Measurements from ENCODE around the gene PARD6G. TPM values are rescaled to one million over a fixed set of nuclear protein-coding genes. Genes with fewer than 3 reads are reported as not detected.
"Not testable (repeated sequence)": the region's sequence is repeated elsewhere in the genome, so short reads cannot be mapped to it uniquely, and the experiment has no call there.

The PARD6G gene
- total RNA-seq, 8 experiments from 2014 or later, result 2.3 to 13.7 (median 7.2) TPM

DNA sequence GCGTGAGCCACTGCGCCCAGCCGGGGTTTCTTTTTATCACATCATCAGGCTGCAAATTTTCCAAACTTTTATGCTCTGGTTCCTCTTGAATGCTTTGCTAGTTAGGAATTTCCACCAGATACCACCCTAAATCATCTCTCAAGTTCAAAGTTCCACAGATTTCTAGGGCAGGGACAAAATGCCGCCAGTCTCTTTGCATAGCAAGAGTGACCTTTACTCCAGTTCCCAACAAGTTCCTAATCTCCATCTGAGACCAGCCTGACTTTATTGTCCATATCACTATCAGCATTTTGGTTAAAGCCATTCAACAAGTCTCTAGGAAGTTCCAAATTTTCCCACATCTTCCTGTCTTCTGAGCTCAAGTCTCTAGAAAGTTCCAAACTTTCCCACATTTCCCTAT lies 27.8 kb downstream of the PARD6G start:
- H3K27ac ChIP-seq; H3K4me1 ChIP-seq (replicated peaks in 1 of 2); H3K4me3 ChIP-seq; ATAC-seq (replicated peaks in 6 of 8); in situ Hi-C loops (cut with MboI; ENCODE audit: low pct_unique_long_range_greater_than_20kb in 2 of 9, low sequenced_read_pairs in 9 of 9, unreplicated experiment in 9 of 9): not testable (repeated sequence)
- WGBS, 10 experiments, result 70 to 100% (median 100%) methylated on average over 1 to 3 of the region's 4 CpGs; no CpG with 5 or more reads in 2 of the 10 experiments

DNA sequence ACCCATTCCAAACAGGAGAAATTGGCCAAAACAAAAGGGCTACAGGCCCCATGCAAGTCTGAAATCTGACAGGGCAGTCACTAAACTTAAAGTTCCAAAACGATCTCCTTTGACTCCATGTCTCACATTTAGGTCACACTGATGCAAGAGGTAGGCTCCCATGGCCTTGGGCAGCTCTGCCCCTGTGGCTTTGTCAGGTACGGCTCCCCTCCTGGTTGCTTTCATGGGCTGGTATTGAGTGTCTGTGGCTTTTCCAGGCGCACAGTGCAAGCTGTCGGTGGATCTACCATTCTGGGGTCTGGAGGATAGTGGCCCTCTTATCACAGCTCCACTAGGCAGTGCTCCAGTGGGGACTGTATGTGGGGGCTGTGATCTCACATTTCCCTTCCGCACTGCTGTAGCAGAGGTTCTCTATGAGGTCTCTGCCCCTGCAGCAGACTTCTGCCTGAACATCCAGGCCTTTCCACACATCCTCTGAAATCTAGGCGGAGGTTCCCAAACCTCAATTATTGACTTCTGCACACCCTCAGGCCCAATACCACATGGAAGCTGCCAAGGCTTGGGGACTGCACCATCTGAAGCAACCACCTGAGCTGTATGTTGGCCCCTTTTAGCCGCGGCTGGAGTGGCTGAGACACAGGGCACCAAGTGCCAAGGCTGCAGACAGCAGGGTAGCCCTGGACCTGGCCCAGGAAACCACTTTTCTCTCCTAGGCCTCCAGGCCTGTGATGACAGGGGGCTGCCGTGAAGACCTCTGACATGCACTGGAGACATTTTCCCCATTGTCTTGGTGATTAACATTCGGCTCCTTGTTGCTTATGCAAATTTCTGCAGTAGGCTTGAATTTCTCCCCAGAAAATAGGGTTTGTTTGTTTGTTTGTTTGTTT lies 28.7 kb downstream of the PARD6G start:
- Histone ChIP-seq H3K4me3 (no peak overlapping the region), H3K4me1 (replicated peaks in 1 of 2) (no peaks in the 10 kb centered on the region), H3K27ac (no peak overlapping the region)
- no peak for ATAC-seq (replicated peaks in 6 of 8)
- WGBS, 10 experiments, result 20 to 100% (median 94%) methylated on average over 1 to 6 of the region's 10 CpGs; no CpG with 5 or more reads in 3 of the 10 experiments
- in situ Hi-C loops (cut with MboI; ENCODE audit: low pct_unique_long_range_greater_than_20kb in 2 of 9, low sequenced_read_pairs in 9 of 9, unreplicated experiment in 9 of 9), result no loop called here

DNA sequence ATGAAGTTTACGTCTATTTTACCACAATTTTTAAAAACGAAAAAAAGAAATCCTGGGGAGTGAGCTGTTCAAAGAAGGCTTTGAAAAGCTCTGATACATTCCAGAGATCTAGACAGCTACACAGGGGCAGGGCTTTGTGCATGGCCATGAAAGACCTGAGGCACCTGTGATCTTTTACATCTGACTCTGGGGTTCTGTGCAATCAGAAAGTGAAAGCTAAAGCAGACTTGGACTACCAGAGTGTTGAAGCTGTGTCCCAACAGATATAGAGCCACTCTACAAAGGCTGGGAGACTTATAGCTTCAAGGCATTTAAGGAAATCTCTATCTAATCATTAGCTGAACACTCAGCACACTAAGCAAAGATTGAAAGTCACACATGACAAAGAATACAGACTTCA lies 34.1 kb downstream of the PARD6G start:
- in situ Hi-C loops (cut with MboI; ENCODE audit: low pct_unique_long_range_greater_than_20kb in 2 of 9, low sequenced_read_pairs in 9 of 9, unreplicated experiment in 9 of 9), result no loop called here
- 0 to 100% (median 75%) methylated on average over 1 to 2 of the region's 2 CpGs; no CpG with 5 or more reads in 1 of the 10 experiments for WGBS, 10 experiments
- H3K4me3 ChIP-seq, result no peak overlapping the region
- peaks cover 0 to 4% of the 10 kb centered on the region in 2 donors for H3K4me1 ChIP-seq (replicated peaks in 1 of 2)
- peak in 1 of 8 experiments; percentile 39 for ATAC-seq (replicated peaks in 6 of 8)
- H3K27ac ChIP-seq, result no peak overlapping the region

DNA sequence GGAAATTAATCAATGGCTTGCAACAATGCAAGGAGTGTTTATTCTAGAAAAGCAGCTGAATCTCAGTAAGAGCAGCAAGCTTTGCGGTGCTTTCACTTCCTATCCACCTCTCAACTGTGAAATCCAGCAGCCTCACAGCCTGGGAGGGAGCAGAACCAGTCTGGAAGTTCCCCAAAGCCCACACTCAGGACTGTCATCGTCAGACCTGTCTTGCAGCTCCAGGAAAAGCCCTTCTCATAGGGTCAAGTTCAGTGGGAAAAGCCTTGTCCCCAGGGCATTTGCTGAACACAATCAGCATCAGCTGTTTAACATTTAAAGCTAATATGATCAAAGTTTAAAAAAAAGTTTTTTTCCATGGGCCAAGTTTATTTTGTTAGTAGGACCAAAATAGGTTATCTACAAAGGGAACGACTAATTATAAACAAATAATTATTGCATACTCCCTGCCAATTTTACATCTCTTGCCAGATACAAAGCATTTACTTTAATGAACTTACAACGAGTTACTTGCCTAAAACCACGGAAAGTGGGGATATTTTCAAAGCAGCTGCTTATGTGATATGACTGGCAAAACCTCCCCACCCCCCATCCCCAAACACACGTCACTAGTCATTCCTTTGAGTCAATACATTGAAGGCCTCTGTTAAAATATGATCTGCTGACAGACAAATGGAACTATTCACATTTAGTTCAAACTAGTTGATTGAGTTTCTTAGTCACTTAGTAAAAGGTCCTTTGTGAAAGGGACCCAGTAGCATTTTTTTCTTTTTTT lies 36.8 kb downstream of the PARD6G start:
- ATAC-seq (replicated peaks in 6 of 8), result peak in 1 of 8 experiments; percentile 22
- peaks cover 0 to 4% of the 10 kb centered on the region in 2 donors for H3K4me1 ChIP-seq (replicated peaks in 1 of 2)
- 13 to 90% (median 64%) methylated on average over 2 to 6 of the region's 6 CpGs; no CpG with 5 or more reads in 1 of the 10 experiments for WGBS, 10 experiments
- in situ Hi-C loops (cut with MboI; ENCODE audit: low pct_unique_long_range_greater_than_20kb in 2 of 9, low sequenced_read_pairs in 9 of 9, unreplicated experiment in 9 of 9), result no loop called here
- H3K4me3 ChIP-seq, result no peak overlapping the region
- H3K27ac ChIP-seq, result no peak overlapping the region

GRCh38 chr18:80208620-80209019 lies 38.7 kb downstream of the PARD6G start:
- 30 to 96% (median 92%) methylated on average over 2 to 4 of the region's 4 CpGs; no CpG with 5 or more reads in 3 of the 10 experiments for WGBS, 10 experiments
- Histone ChIP-seq H3K27ac (no peak overlapping the region), H3K4me1 (replicated peaks in 1 of 2) (peaks cover 0 to 4% of the 10 kb centered on the region in 2 donors), H3K4me3 (no peak overlapping the region)
- in situ Hi-C loops (cut with MboI; ENCODE audit: low pct_unique_long_range_greater_than_20kb in 2 of 9, low sequenced_read_pairs in 9 of 9, unreplicated experiment in 9 of 9), result no loop called here
- ATAC-seq (replicated peaks in 6 of 8), result no peak

- WGBS, 10 experiments, result 0 to 100% (median 87%) methylated on average over 1 to 3 of the region's 4 CpGs; no CpG with 5 or more reads in 4 of the 10 experiments
- Histone ChIP-seq H3K4me3 (no peak overlapping the region), H3K4me1 (replicated peaks in 1 of 2) (peaks cover 0 to 2% of the 10 kb centered on the region in 2 donors), H3K27ac (no peak overlapping the region)
- ATAC-seq (replicated peaks in 6 of 8), result peak in 3 of 8 experiments; percentile 80 to 96 (median 84)
- in situ Hi-C loops (cut with MboI; ENCODE audit: low pct_unique_long_range_greater_than_20kb in 2 of 9, low sequenced_read_pairs in 9 of 9, unreplicated experiment in 9 of 9), result no loop called here
Measured at GRCh38 chr18:80205294-80205693, 42.0 kb downstream of the PARD6G start.

- 67 to 100% (median 97%) methylated on average over 1 to 2 of the region's 2 CpGs; no CpG with 5 or more reads in 6 of the 10 experiments for WGBS, 10 experiments
- no peaks in the 10 kb centered on the region for H3K4me1 ChIP-seq (replicated peaks in 1 of 2)
- no peak overlapping the region for H3K4me3 ChIP-seq
- in situ Hi-C loops (cut with MboI; ENCODE audit: low pct_unique_long_range_greater_than_20kb in 2 of 9, low sequenced_read_pairs in 9 of 9, unreplicated experiment in 9 of 9), result no loop called here
- no peak overlapping the region for H3K27ac ChIP-seq
- ATAC-seq (replicated peaks in 6 of 8), result no peak
Measured at GRCh38 chr18:80204142-80204541, 43.2 kb downstream of the PARD6G start.

- peak in 2 of 8 experiments; percentile 43 to 60 for ATAC-seq (replicated peaks in 6 of 8)
- H3K4me1 ChIP-seq (replicated peaks in 1 of 2), result no peaks in the 10 kb centered on the region
- WGBS, 10 experiments, result 62 to 100% (median 87%) methylated on average over 1 to 6 of the region's 6 CpGs; no CpG with 5 or more reads in 2 of the 10 experiments
- no peak overlapping the region for H3K4me3 ChIP-seq
- in situ Hi-C loops (cut with MboI; ENCODE audit: low pct_unique_long_range_greater_than_20kb in 2 of 9, low sequenced_read_pairs in 9 of 9, unreplicated experiment in 9 of 9), result no loop called here
- no peak overlapping the region for H3K27ac ChIP-seq
Measured at GRCh38 chr18:80203249-80203648, 44.1 kb downstream of the PARD6G start.

DNA sequence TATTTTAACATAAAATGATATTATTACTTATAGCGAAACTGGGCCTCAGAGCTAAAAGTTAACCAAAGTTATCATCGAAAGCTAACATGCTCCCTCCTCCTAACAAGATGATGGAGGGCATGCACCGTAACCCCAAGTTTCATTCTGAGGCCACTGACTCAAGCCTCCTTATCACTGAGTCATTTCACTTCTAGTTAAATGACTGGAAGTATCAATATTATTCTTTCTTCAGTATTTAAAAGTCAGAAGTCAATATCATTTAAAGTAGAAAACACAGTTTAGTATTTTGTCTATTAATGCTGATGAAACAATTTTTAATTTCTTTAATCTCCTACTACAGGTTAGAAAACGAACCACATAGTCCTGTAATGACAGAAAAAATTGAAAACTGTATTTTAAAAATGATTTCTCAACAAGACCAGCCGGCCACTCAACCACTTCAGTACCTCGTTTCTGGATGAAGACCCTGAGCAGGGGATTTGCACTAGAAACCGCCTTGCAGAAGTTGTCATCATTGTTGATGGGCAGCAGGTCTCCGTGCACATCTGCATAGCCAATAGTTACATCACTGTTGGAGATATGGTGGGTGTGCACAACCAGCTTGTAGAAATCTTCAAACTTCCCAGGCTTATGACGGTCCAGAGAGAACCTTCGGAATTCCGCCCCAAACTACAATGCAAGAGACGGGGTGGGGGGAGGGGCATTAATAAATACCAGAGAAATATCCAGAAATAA lies 44.9 kb downstream of the PARD6G start:
- in situ Hi-C loops (cut with MboI; ENCODE audit: low pct_unique_long_range_greater_than_20kb in 2 of 9, low sequenced_read_pairs in 9 of 9, unreplicated experiment in 9 of 9), result no loop called here
- Histone ChIP-seq H3K27ac (no peak overlapping the region), H3K4me3 (no peak overlapping the region), H3K4me1 (replicated peaks in 1 of 2) (no peaks in the 10 kb centered on the region)
- no peak for ATAC-seq (replicated peaks in 6 of 8)
- WGBS, 10 experiments, result 54 to 96% (median 83%) methylated on average over 2 to 12 of the region's 12 CpGs; no CpG with 5 or more reads in 2 of the 10 experiments

DNA sequence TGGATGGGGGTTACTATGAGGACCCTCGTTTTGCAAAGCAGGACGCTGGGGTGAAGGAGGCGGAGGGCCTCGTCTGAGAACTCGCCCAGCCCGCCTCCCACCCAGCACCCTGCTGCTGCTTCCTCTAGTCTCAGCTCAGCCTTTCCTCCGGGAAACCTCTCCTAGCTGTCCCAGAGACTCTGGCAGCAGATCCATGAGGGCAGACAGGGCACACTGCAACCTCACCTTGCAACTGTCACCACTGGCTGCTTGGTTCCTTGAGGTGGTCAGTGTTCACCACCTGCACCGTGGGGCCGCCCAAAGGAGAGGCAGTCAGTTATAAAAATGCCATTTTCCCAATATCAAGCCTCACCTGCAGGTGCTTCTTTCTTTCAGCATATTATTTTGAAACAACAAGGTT lies 45.6 kb downstream of the PARD6G start:
- in situ Hi-C loops (cut with MboI; ENCODE audit: low pct_unique_long_range_greater_than_20kb in 2 of 9, low sequenced_read_pairs in 9 of 9, unreplicated experiment in 9 of 9), result no loop called here
- ATAC-seq (replicated peaks in 6 of 8), result no peak
- Histone ChIP-seq H3K27ac (no peak overlapping the region), H3K4me3 (no peak overlapping the region), H3K4me1 (replicated peaks in 1 of 2) (no peaks in the 10 kb centered on the region)
- WGBS, 10 experiments, result 40 to 72% (median 61%) methylated on average over 1 to 7 of the region's 9 CpGs; no CpG with 5 or more reads in 7 of the 10 experiments

- in situ Hi-C loops (cut with MboI; ENCODE audit: low pct_unique_long_range_greater_than_20kb in 2 of 9, low sequenced_read_pairs in 9 of 9, unreplicated experiment in 9 of 9), result no loop called here
- Histone ChIP-seq H3K27ac (no peak overlapping the region), H3K4me1 (replicated peaks in 1 of 2) (no peaks in the 10 kb centered on the region), H3K4me3 (no peak overlapping the region)
- ATAC-seq (replicated peaks in 6 of 8), result peak in 2 of 8 experiments; percentile 17 to 64
- 0 to 88% (median 67%) methylated on average over 1 to 5 of the region's 17 CpGs; no CpG with 5 or more reads in 5 of the 10 experiments for WGBS, 10 experiments
Measured at GRCh38 chr18:80200932-80201672, 46.2 kb downstream of the PARD6G start.
